GM12878 (cell line): ENCODE data around the gene FOXP3.

Source experiments
- NBN ChIP-seq: fragments of 450-650 bp; IDR thresholded peaks from 2 replicates; pipeline ENCODE4 v1.6.1; 2016
- NFYB ChIP-seq: IDR thresholded peaks from 2 replicates; pipeline ENCODE4 v1.6.1; 2011; ENCODE audit warnings: low read depth, mild to moderate bottlenecking, low read length, improper control_type of control experiment, moderate library complexity; ENCODE audit not compliant: insufficient read depth
- NRF1 ChIP-seq: conservative IDR thresholded peaks from 2 replicates; pipeline ENCODE4 v1.6.1; 2011; ENCODE audit warnings: mild to moderate bottlenecking, low read depth, low read length, improper control_type of control experiment

DNA sequence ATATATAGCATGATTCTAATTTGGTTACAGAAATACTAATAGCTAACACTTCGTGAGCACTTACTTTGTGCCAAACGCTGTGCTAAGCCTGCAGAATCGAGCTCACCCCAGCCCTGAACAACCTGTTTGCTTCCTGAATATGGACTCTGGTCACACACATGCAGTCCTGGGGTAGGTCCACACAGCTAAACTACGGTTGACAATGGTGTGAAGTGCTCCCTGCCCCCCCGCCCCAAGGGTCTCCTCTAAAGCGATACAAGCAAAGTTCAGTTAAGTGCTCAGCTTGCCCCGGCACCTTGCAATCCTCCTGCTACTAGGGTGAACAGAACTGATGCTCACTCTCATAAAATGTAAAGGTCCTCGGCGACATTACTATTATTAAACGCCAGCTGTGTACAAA is 879 bp downstream of the FOXP3 start:
- TF ChIP-seq NFYB: no peak
- no peak for TF ChIP-seq NBN
- TF ChIP-seq NRF1: no peak
